Uterus (tissue), 4 donors: Measurements from ENCODE around the gene NMT1. TPM values are rescaled to one million over a fixed set of nuclear protein-coding genes. Genes with fewer than 3 reads are reported as not detected.

Source experiments
- DNase-seq, 2 donors: peaks; one replicate each; pipeline ENCODE4 v3.0.0-alpha.2; 2019 to 2020
- H3K27ac ChIP-seq, 2 donors: fragments of 200-600 bp; sonication (generic); 1 replicate in 1 of 2; 2 replicates in 1 of 2; pipeline ENCODE4 v1.5.1; 2016 to 2018
- H3K27me3 ChIP-seq, 2 donors: fragments of 200-600 bp; sonication (generic); one replicate each; pipeline ENCODE4 v1.5.1; 2018 to 2019; ENCODE audit warnings: control low read depth in 1 of 2
- H3K36me3 ChIP-seq, 2 donors: fragments of 200-600 bp; sonication (generic); one replicate each; pipeline ENCODE4 v1.5.1; 2019; ENCODE audit warnings: control low read depth in 1 of 2
- H3K4me1 ChIP-seq, 2 donors: fragments of 200-600 bp; sonication (generic); one replicate each; pipeline ENCODE4 v1.5.1; 2018 to 2019; ENCODE audit warnings: control low read depth in 1 of 2
- H3K4me3 ChIP-seq, 2 donors: fragments of 200-600 bp; sonication (generic); 1 replicate in 1 of 2; 2 replicates in 1 of 2; pipeline ENCODE4 v1.5.1; 2018 to 2019; ENCODE audit warnings: mild to moderate bottlenecking in 1 of 2
- H3K9me3 ChIP-seq, 2 donors: fragments of 200-600 bp; sonication (generic); one replicate each; pipeline ENCODE4 v1.5.1; 2019; ENCODE audit warnings: control low read depth in 1 of 2
- CTCF ChIP-seq, 4 experiments: fragments of 200-600 bp in 2 of 4; fragments of 450-650 bp in 2 of 4; sonication (generic) in 2 of 4; IDR thresholded peaks; one replicate each; pipeline ENCODE4 v1.5.1; 2016 to 2019; ENCODE audit warnings: antibody characterized with exemption in 4 of 4, mild to moderate bottlenecking in 2 of 4, moderate library complexity in 1 of 4
- POLR2A ChIP-seq, 2 donors: fragments of 450-650 bp; IDR thresholded peaks; one replicate each; pipeline ENCODE4 v1.6.1; 2016; ENCODE audit warnings: antibody characterized with exemption in 2 of 2, mild to moderate bottlenecking in 1 of 2, moderate library complexity in 1 of 2
- intact Hi-C: fragments of 100-400 bp; cut with DNase I; formaldehyde crosslinking; loops from one replicate; pipeline ENCODE4 v1.15.1; 2023; ENCODE audit warnings: low total_unique reads
- microRNA-seq: library from miRNA; unstranded; fragments of <30 nt; microRNA quantifications from one replicate; pipeline ENCODE4, GENCODE V29; 2016; ENCODE audit warnings: borderline microRNAs expressed, borderline replicate concordance
- small RNA-seq: library from RNA; depleted of rRNA; stranded (forward); fragments of <200 nt; gene quantifications from one replicate; pipeline ENCODE3, GENCODE V24; 2016
- total RNA-seq, 4 donors: library from RNA; depleted of rRNA in 3 of 4; stranded (reverse); fragments of >200 nt in 3 of 4; gene quantifications; one replicate each; pipeline versions ENCODE4 v1.1.0 to v1.2.4, GENCODE V29; 2014 to 2023
- donor health status: DM: yes; HTN: yes; CAD: no.

The NMT1 gene
- total RNA-seq, 4 donors from 2014 or later = 25.6 to 115 (median 72.3) TPM

- Histone ChIP-seq H3K27ac (peak overlapping the region; percentile 58 to 99), H3K4me3 (peak overlapping the region; percentile 71 to 76), H3K36me3 (no peaks in the 10 kb centered on the region), H3K9me3 (no peaks in the 10 kb centered on the region), H3K4me1 (peaks cover 6% of the 10 kb centered on the region in 2 donors), H3K27me3 (no peaks in the 10 kb centered on the region)
- no peak for TF ChIP-seq CTCF (IDR thresholded peaks at IDR 0.05)
- TF ChIP-seq POLR2A (IDR thresholded peaks at IDR 0.05) = no peak
- no peak for DNase-seq
- intact Hi-C loops = no loop called here
Measured at GRCh38 chr17:45150911-45151809, 90.0 kb downstream of the NMT1 start.

- Histone ChIP-seq H3K27me3 (no peaks in the 10 kb centered on the region), H3K9me3 (no peaks in the 10 kb centered on the region), H3K4me1 (peaks cover 0 to 10% of the 10 kb centered on the region in 2 donors), H3K27ac (no peak overlapping the region), H3K36me3 (no peaks in the 10 kb centered on the region), H3K4me3 (no peak overlapping the region)
- intact Hi-C loops = no loop called here
- DNase-seq = no peak
- TF ChIP-seq CTCF (IDR thresholded peaks at IDR 0.05) (no peak), POLR2A (IDR thresholded peaks at IDR 0.05) (no peak)
Measured at GRCh38 chr17:45155029-45155428, 93.9 kb downstream of the NMT1 start.

GRCh38 chr17:45155483-45155882 lies 94.4 kb downstream of the NMT1 start:
- no peaks in the 10 kb centered on the region for H3K9me3 ChIP-seq
- DNase-seq = no peak
- no peak overlapping the region for H3K27ac ChIP-seq
- H3K27me3 ChIP-seq = no peaks in the 10 kb centered on the region
- H3K4me1 ChIP-seq = peaks cover 0 to 10% of the 10 kb centered on the region in 2 donors
- no peak overlapping the region for H3K4me3 ChIP-seq
- no peak for TF ChIP-seq POLR2A (IDR thresholded peaks at IDR 0.05)
- no peak for TF ChIP-seq CTCF (IDR thresholded peaks at IDR 0.05)
- no peaks in the 10 kb centered on the region for H3K36me3 ChIP-seq
- intact Hi-C loops = no loop called here

GRCh38 chr17:45156242-45156641 lies 95.1 kb downstream of the NMT1 start:
- no peaks in the 10 kb centered on the region for H3K9me3 ChIP-seq
- TF ChIP-seq CTCF (IDR thresholded peaks at IDR 0.05) (no peak), POLR2A (IDR thresholded peaks at IDR 0.05) (no peak)
- no peak overlapping the region for H3K4me3 ChIP-seq
- intact Hi-C loops = no loop called here
- no peaks in the 10 kb centered on the region for H3K36me3 ChIP-seq
- no peak overlapping the region for H3K27ac ChIP-seq
- H3K27me3 ChIP-seq = no peaks in the 10 kb centered on the region
- H3K4me1 ChIP-seq = peaks cover 0 to 7% of the 10 kb centered on the region in 2 donors
- no peak for DNase-seq

Small RNAs within 50 kb of the gene (microRNA-seq; reads per million reads assigned to microRNA genes)
- not detected for gene MIR6784

Small RNAs within 50 kb of the gene (small RNA-seq; reads per million reads assigned to genes)
- gene MIR6784 (not detected), gene RF00019 (not detected)

Other genes starting within 250 kb of the NMT1 start
- gene GJC1, start 231.0 kb upstream of the NMT1 start, total RNA-seq = 10 to 100 TPM; 10.6 to 79.4 (median 50.2) TPM
- gene HIGD1B, start 213.4 kb upstream of the NMT1 start, total RNA-seq = 1 to 10 TPM in 2 of 4 donors, not detected in 2; 2.7 to 8.8 TPM
- 100 to 1,000 TPM in 2 of 4 donors, 10 to 100 TPM in 2; 12.4 to 129 (median 64.7) TPM for gene EFTUD2, start 161.9 kb upstream of the NMT1 start, total RNA-seq
- 1 to 10 TPM in 1 of 4 donors, not detected in 3; 3.7 TPM for gene GFAP, start 145.8 kb upstream of the NMT1 start, total RNA-seq
- 1 to 10 TPM in 1 of 4 donors, not detected in 3; 4.4 TPM for gene KIF18B, start 113.5 kb upstream of the NMT1 start, total RNA-seq
- 10 to 100 TPM in 1 of 4 donors, 1 to 10 TPM in 1, under 1 TPM in 1, not detected in 1; 0.51 to 20.3 (median 3.3) TPM for gene C1QL1, start 93.0 kb upstream of the NMT1 start, total RNA-seq
- 10 to 100 TPM; 26.8 to 57.1 (median 37.7) TPM for gene DCAKD, start 9.7 kb upstream of the NMT1 start, total RNA-seq
- 10 to 100 TPM in 2 of 4 donors, 1 to 10 TPM in 2; 1.5 to 90.8 (median 8.9) TPM for gene PLCD3, start 71.2 kb downstream of the NMT1 start, total RNA-seq
- 10 to 100 TPM in 3 of 4 donors, 1 to 10 TPM in 1; 7.8 to 37.7 (median 26.1) TPM for gene ACBD4, start 74.4 kb downstream of the NMT1 start, total RNA-seq
- gene HEXIM1, start 87.2 kb downstream of the NMT1 start, total RNA-seq = 10 to 100 TPM; 23.8 to 60.6 (median 26.7) TPM
- 10 to 100 TPM in 1 of 4 donors, 1 to 10 TPM in 2, not detected in 1; 3.0 to 11.6 (median 7.6) TPM for gene HEXIM2, start 100.6 kb downstream of the NMT1 start, total RNA-seq
- gene FMNL1, start 160.6 kb downstream of the NMT1 start, total RNA-seq = 10 to 100 TPM in 1 of 4 donors, 1 to 10 TPM in 3; 2.6 to 12.3 (median 3.6) TPM
- not detected for gene SPATA32, start 200.8 kb downstream of the NMT1 start, total RNA-seq